Memory B cell (primary cell): Measurements from ENCODE around the gene ATP9A.

ENCODE experiments used
- ATAC-seq: fragments of 150-1000 bp; cut with Tn5 transposase; 2 replicates; pipeline ENCODE4 v1.10.0; 2021; ENCODE audit warnings: low read depth, mild to moderate bottlenecking, moderate library complexity
- DNase-seq, 2 donors: peaks; one replicate each; pipeline ENCODE4 v3.0.0; 2022; ENCODE audit warnings: low spot score in 2 of 2
- H3K27ac Mint-ChIP-seq: one replicate; pipeline ENCODE4 v1.8.0; 2022; ENCODE audit warnings: mild to moderate bottlenecking, moderate library complexity, mixed read lengths
- H3K27me3 Mint-ChIP-seq: one replicate; pipeline ENCODE4 v1.8.0; 2022; ENCODE audit warnings: mixed read lengths
- H3K36me3 Mint-ChIP-seq: one replicate; pipeline ENCODE4 v1.8.0; 2022; ENCODE audit warnings: mild to moderate bottlenecking, mixed read lengths
- H3K4me1 Mint-ChIP-seq: one replicate; pipeline ENCODE4 v1.8.0; 2022; ENCODE audit warnings: mixed read lengths
- H3K4me3 Mint-ChIP-seq: one replicate; pipeline ENCODE4 v1.8.0; 2022; ENCODE audit warnings: mild to moderate bottlenecking, moderate library complexity, mixed read lengths
- H3K9me3 Mint-ChIP-seq: one replicate; pipeline ENCODE4 v1.8.0; 2022; ENCODE audit warnings: mixed read lengths

Gene ATP9A

DNA sequence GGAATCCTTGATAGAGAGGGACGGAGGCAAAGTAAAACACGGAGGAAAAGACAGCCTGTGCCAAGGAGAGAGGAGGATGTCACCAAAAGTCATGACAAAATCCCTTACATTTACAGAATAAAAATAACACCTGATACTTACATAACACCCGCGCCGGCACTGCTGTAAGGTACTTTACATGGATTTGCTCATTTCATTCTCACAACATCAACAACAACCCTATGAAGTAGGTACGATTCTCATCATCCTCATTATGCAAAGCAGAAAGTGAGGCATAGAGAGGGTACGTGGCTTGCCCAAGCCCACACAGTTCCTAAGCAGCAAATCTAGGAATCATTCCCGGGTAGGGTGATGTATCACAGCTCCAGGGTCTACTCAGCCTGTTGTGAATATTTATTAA is 158.1 kb downstream of the ATP9A start:
- no peak overlapping the region for H3K27ac Mint-ChIP-seq

DNA sequence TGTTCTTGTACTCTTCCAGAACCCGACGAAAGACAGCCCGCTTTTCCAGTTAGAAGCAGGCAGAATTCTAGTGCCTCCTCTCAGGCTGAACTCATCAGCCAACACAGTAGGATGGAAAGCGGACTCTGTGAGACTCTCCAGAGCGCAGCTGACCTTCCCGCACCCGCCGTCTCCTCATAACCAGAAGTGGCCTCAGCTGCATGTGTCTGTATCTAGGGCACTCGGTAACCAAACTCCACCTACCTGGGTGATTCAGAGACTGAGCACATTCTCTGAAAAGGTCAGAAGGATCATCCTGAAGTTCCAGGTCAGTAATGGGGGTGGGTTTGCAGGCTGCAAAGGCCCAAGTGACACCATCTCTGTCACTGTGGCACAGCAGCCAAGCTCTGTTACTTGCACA is 158.9 kb downstream of the ATP9A start:
- DNase-seq (no peak), ATAC-seq (no peak)
- H3K4me1 Mint-ChIP-seq = peaks cover 14% of the 10 kb centered on the region
- H3K4me3 Mint-ChIP-seq = no peak overlapping the region
- no peaks in the 10 kb centered on the region for H3K9me3 Mint-ChIP-seq
- peaks cover 27% of the 10 kb centered on the region for H3K27me3 Mint-ChIP-seq
- H3K36me3 Mint-ChIP-seq = no peaks in the 10 kb centered on the region
- H3K27ac Mint-ChIP-seq = no peak overlapping the region

More for the DNA sequence above, 158.1 kb downstream of the ATP9A start:
- DNase-seq (no peak), ATAC-seq (no peak)
- H3K36me3 Mint-ChIP-seq = no peaks in the 10 kb centered on the region
- H3K9me3 Mint-ChIP-seq = no peaks in the 10 kb centered on the region
- H3K4me1 Mint-ChIP-seq = peaks cover 14% of the 10 kb centered on the region
- peaks cover 20% of the 10 kb centered on the region for H3K27me3 Mint-ChIP-seq
- H3K4me3 Mint-ChIP-seq = no peak overlapping the region

DNA sequence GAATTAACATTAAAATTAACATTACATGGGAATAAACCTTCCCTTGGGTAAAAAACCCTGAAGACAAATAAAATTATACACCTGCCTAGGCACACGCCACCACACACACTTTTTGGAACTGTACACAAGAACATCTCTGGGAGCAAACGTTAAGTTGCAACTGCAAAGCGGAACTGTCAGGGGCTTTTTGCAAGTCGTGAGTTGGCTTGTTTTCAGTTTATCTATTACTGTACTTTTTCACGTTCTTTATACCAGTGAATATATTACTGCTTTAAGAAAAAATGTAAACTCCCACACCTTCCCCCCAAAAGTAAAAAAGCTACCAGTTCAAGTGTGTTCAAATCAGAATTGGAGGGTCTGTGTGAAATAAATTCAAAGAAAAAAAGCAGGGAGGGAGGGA is 160.1 kb downstream of the ATP9A start:
- H3K4me3 Mint-ChIP-seq = no peak overlapping the region
- no peaks in the 10 kb centered on the region for H3K9me3 Mint-ChIP-seq
- peaks cover 14% of the 10 kb centered on the region for H3K4me1 Mint-ChIP-seq
- ATAC-seq (peak; percentile 60), DNase-seq (no peak)
- H3K27me3 Mint-ChIP-seq = peaks cover 29% of the 10 kb centered on the region
- H3K36me3 Mint-ChIP-seq = no peaks in the 10 kb centered on the region
- H3K27ac Mint-ChIP-seq = no peak overlapping the region

DNA sequence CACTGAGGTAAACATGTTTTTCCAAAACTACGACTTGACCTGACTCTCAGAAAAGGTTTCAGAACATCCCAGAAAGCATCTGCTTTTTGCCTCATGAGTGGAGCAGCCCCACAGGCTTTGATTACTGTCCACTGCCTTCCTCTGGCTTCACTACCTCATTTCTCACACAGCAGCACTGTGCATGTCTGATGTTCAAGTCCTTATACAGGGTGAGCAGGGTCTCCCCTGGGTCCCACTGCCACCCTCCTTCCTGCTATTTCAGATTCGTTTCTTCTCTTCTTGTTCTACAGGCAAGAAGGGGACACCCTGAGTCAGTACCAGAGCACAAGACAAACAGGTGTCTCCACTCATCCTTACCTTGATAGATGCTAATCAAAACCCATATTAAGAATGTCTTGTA is 161.0 kb downstream of the ATP9A start:
- Mint-ChIP-seq H3K36me3 (no peaks in the 10 kb centered on the region), H3K9me3 (no peaks in the 10 kb centered on the region), H3K4me3 (no peak overlapping the region), H3K4me1 (peaks cover 14% of the 10 kb centered on the region), H3K27me3 (peaks cover 29% of the 10 kb centered on the region), H3K27ac (no peak overlapping the region)
- DNase-seq (no peak), ATAC-seq (peak; percentile 69)

DNA sequence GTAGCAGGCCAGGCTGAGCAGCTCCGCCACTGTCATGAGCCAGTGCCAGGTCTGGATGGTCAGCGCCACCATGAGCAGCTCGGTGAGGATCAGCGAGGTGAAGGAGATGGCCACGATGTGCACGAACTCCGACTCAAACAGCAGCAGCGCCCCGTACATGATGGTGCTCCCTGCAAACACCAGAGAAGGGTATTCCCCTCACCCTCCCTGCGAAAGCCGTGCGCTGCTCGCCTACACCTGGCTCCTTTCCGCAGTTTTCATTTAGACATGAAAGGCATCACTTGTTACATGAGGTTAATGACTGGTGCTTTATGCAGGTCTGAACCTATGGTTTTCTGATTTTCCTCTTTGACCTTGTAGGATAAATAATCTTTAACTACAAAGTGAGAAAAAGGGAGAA is 163.3 kb downstream of the ATP9A start:
- peaks cover 12% of the 10 kb centered on the region for H3K4me1 Mint-ChIP-seq
- H3K36me3 Mint-ChIP-seq = no peaks in the 10 kb centered on the region
- no peaks in the 10 kb centered on the region for H3K9me3 Mint-ChIP-seq
- ATAC-seq (no peak), DNase-seq (no peak)
- no peak overlapping the region for H3K4me3 Mint-ChIP-seq
- no peak overlapping the region for H3K27ac Mint-ChIP-seq
- H3K27me3 Mint-ChIP-seq = peaks cover 25% of the 10 kb centered on the region

DNA sequence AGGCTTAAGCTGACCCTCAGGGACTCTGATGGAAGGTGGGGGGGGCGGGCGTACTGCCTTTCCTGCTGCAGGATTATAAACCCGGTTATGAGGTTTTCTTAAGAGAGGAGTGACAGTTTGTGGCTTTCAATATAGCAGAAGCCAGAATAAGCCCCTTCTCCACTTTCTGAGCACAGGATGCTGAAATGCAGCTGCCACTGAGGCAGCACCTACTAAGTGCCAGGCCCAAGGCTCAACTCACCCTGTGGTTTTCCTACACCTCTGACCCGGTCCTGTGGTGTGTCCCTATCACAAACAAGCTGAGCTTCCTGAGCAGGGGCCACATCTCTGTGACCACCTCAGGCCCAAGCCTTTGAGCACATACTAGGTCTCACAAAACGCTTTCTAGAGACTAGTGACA is 166.1 kb downstream of the ATP9A start:
- H3K9me3 Mint-ChIP-seq = no peaks in the 10 kb centered on the region
- no peak overlapping the region for H3K27ac Mint-ChIP-seq
- ATAC-seq = no peak
- H3K4me1 Mint-ChIP-seq = peaks cover 1% of the 10 kb centered on the region
- H3K4me3 Mint-ChIP-seq = no peak overlapping the region
- no peaks in the 10 kb centered on the region for H3K36me3 Mint-ChIP-seq
- no peak for DNase-seq
- peaks cover 18% of the 10 kb centered on the region for H3K27me3 Mint-ChIP-seq

DNA sequence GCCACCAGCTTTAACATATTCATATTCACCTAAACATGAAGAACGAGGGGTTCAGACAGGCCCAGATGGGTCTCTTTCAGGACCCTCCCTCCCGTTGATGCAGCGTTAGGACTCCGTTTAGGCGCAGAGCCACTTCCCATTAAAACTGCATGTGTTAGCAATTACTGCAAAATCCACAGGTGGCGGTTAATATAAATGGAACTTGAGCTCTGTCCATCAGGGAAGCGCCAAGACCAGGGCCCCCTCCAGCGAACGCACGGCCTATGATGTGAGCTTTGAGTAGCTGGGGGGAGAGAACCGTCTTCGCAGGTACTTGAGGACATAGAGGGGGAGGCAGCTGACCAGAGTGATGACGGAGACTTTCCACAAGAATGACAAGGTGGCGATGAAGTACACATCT is 167.2 kb downstream of the ATP9A start:
- Mint-ChIP-seq H3K9me3 (no peaks in the 10 kb centered on the region), H3K4me1 (peaks cover under 1% of the 10 kb centered on the region), H3K36me3 (no peaks in the 10 kb centered on the region), H3K27ac (no peak overlapping the region), H3K27me3 (peaks cover 20% of the 10 kb centered on the region), H3K4me3 (no peak overlapping the region)
- no peak for ATAC-seq
- no peak for DNase-seq

DNA sequence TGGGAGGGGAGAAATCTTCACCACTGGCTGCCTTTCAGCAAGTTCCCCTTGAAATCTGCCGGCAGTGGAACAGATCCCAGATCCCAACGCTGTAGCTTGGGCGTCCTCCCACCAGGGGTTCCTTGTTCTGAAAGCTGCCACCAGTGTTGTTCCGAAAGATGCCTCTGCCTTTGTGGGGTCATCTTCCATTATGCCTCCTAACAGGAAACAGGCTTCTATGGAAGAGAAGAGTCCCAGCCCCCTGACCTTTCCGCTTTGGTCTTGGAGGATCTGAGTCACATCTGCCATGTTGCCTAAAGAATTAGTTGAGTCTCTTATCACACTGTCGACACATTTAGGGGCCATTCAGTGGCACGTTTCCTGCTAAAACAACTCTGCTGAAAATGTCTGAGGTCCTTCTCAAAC is 168.2 kb downstream of the ATP9A start:
- no peak for ATAC-seq
- Mint-ChIP-seq H3K4me3 (no peak overlapping the region), H3K27ac (no peak overlapping the region), H3K4me1 (peaks cover 7% of the 10 kb centered on the region), H3K9me3 (no peaks in the 10 kb centered on the region), H3K36me3 (no peaks in the 10 kb centered on the region), H3K27me3 (peaks cover 19% of the 10 kb centered on the region)
- no peak for DNase-seq

DNA sequence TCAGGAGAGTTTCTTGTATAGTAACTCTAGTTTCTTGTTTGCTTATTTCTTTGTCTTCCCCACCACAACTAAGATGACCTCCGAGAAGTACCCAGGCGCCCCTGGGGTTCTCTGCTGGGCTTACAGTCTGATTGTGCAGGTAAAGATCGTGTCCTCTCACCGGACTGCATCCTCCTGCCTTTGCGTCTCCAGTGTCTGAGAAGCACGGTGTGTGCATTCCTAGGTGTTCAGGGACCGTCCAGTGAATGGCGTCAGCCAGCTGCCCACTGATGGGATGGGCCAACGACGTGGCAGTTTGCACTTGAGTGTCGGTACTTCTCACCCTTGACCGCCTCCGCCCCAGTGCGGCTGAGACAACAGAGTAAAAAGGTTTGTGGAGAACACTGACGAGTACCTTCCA is 169.6 kb downstream of the ATP9A start:
- ATAC-seq = no peak
- H3K9me3 Mint-ChIP-seq = no peaks in the 10 kb centered on the region

DNA sequence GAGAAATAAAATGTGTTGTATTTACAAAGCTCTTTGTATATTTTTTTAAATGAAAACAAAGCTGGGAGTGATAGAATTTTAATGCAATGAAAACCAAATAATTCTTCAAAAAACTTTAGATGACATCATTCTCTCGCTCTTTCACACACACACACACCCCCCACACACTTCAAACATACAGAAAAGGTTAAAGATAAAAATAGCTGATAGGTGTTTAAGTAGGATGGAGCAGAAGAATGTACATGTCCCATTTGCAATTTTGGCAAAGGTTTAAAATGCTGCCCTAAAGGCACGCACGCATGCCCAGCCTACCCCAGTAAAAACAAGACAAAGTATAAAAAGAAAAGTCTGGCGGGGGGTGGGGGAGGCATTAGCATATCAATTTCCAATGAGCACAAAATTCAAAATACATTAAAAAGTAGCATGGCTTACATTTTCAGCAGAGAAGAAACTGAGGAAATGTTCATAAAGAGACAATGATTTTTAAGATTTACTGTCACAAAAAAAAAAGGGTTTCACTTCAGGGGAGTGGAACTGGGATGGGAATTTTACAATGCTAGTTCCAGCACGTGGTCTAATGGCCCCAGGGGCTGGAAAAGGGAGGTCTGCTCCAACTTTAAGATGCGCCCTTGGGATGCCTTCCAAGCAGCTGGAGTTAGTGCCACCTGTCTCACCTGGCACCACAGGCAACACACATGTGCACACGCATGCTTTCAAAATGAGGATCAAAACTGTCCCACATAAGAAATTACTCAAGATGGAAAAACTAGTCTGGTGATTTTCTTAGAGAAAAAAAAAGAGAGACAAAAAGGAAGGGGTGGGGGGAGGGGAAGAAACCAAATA is 170.6 kb downstream of the ATP9A start:
- Mint-ChIP-seq H3K27me3 (peaks cover 13% of the 10 kb centered on the region), H3K27ac (no peak overlapping the region), H3K4me1 (peaks cover 10% of the 10 kb centered on the region), H3K36me3 (peaks cover 2% of the 10 kb centered on the region), H3K9me3 (no peaks in the 10 kb centered on the region), H3K4me3 (no peak overlapping the region)
- ATAC-seq (no peak), DNase-seq (no peak)

More for the DNA sequence above, 169.6 kb downstream of the ATP9A start:
- Mint-ChIP-seq H3K4me1 (peaks cover 10% of the 10 kb centered on the region), H3K36me3 (peaks cover 1% of the 10 kb centered on the region), H3K4me3 (no peak overlapping the region), H3K27me3 (peaks cover 12% of the 10 kb centered on the region), H3K27ac (no peak overlapping the region)
- no peak for DNase-seq

DNA sequence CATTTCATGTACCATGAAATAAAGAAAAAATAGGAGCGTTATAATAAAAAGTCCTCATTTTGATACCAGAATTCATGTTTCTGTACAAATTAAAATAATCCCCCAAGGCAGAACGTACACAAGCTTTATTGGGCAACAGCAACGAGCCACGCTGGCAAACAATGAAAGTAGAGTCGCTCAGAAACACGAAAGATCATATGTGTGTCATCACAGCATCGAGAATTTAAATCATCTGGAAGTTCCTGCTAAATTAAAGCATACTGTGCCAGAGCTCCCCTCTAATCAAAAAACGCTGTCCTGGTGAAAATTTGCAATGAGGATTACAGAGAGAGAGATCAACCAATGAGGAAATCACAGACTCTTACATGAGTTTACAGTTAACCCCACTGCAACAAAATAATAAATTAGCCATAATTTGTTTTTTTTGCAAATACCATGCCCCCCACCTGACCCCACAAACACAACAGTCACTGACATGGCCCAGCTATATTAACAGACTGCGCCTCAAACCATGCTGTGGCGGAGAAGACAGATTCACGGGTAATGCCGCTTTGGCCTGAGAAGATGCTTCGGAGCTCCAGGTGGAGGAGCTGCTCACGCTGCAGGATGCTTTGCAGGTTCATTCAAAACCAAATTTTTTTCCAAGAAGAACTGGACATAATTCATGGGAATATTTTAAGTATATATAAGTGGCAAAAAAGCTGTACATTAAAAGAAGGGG is 171.4 kb downstream of the ATP9A start:
- no peak overlapping the region for H3K4me3 Mint-ChIP-seq
- H3K9me3 Mint-ChIP-seq = no peaks in the 10 kb centered on the region
- ATAC-seq (no peak), DNase-seq (no peak)
- H3K27ac Mint-ChIP-seq = no peak overlapping the region
- peaks cover 10% of the 10 kb centered on the region for H3K4me1 Mint-ChIP-seq
- peaks cover 2% of the 10 kb centered on the region for H3K36me3 Mint-ChIP-seq
- peaks cover 14% of the 10 kb centered on the region for H3K27me3 Mint-ChIP-seq

DNA sequence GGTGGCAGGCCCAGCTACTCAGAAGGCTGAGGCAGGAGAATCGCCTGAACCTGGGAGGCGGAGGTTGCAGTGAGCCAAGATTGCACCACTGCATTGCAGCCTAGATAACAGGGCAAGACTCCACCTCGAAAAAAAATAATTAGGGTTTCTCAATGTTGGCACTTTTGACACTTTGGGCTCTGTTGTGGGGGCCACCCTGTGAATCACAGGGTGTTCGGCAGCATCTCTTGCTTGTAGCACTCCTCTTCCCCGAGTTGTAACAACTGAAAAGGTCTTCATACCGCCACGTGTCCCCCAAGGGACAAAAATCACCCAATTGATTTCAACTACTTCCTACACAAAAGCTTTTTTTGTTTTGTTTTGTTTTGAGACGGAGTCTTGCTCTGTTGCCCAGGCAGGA is 172.4 kb downstream of the ATP9A start:
- Mint-ChIP-seq H3K4me3 (peak overlapping the region; percentile 24), H3K36me3 (peaks cover 2% of the 10 kb centered on the region), H3K27ac (no peak overlapping the region), H3K27me3 (peaks cover 14% of the 10 kb centered on the region), H3K4me1 (peaks cover 10% of the 10 kb centered on the region), H3K9me3 (no peaks in the 10 kb centered on the region)
- peak; percentile 27 for ATAC-seq
- DNase-seq = peak in 1 of 2 donors; percentile 5

DNA sequence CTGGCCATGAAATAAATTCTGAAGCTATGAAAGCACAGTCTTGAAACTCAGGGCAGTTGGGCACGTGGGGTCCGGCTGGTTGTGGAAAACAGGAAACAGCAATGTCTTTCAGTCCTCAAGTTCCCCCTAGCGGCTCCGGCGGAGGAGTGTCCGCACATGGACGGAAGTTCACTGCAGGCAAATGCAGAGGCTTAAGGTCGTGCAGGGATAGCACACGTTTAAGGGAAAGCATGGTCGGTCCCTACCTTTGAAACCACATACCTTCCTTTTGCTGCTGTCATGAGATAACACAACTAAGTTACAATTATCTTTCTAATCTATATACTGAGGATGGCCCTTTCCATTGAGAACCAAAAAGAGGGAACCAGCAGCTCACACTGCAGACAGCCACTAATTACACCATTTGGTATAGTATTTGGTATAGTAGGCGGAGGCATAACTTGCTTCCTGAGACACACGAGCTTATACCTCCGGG is 173.1 kb downstream of the ATP9A start:
- peaks cover 2% of the 10 kb centered on the region for H3K36me3 Mint-ChIP-seq
- peak overlapping the region; percentile 8 for H3K4me3 Mint-ChIP-seq
- peak; percentile 94 for ATAC-seq
- DNase-seq = peak; percentile 55 to 66
- no peak overlapping the region for H3K27ac Mint-ChIP-seq
- H3K9me3 Mint-ChIP-seq = no peaks in the 10 kb centered on the region
- H3K27me3 Mint-ChIP-seq = peaks cover 14% of the 10 kb centered on the region
- H3K4me1 Mint-ChIP-seq = peaks cover 10% of the 10 kb centered on the region

DNA sequence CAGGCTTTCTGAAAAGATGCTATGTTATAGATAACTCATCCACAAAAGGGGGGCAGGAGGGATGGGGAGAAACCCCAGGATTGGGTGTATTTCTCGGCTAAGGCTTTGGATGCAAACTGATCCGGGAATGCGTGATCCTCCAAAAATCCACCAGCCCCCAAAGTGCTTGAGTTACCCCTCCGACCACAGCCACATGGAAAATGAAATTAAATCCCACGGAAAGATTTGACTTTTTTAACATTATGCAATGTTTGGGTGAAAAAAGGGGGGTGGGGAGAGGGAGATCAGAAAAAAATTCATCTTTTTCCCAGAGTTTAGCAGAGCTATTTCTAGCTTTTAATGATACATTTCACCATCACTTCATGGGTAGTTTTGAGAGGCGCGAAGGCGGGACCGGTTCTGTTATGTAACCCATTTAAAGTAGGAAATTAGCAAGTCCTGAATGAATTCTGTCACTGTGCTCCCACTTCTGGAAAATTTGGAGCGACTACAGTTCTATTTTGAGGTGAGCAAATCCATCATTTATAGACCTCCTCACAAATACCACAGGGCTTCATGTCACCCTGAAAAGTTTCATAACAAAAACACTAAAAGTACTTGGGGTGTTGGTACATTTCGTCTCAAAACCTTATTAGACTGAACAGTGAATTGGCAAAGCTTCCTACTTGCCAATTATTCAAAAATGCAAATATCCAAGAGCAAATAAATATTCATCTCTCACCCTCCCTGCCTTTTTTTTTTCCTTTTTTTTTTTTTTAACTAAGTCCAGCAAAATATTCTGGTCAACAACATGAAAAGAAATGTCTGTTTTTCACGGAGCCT is 173.7 kb downstream of the ATP9A start:
- H3K27ac Mint-ChIP-seq = no peak overlapping the region
- peak overlapping the region; percentile 17 for H3K4me3 Mint-ChIP-seq
- peaks cover 11% of the 10 kb centered on the region for H3K27me3 Mint-ChIP-seq
- no peaks in the 10 kb centered on the region for H3K9me3 Mint-ChIP-seq
- H3K4me1 Mint-ChIP-seq = peaks cover 10% of the 10 kb centered on the region
- H3K36me3 Mint-ChIP-seq = peaks cover 2% of the 10 kb centered on the region
- ATAC-seq (no peak), DNase-seq (no peak)
